Measurements from ENCODE around the gene TREM1.
"Not testable (repeated sequence)": the region's sequence is repeated elsewhere in the genome, so short reads cannot be mapped to it uniquely, and the experiment has no call there.

TREM1 gene

GRCh38 chr6:41286544-41287346, at the start of gene TREM1:
Gene TREM1, minus strand, starts transcription at chr6:41286682. Its CDS starts 27 bp downstream, at chr6:41286655.
- no peak for DNase-seq (ENCODE audit: low spot score)

DNA sequence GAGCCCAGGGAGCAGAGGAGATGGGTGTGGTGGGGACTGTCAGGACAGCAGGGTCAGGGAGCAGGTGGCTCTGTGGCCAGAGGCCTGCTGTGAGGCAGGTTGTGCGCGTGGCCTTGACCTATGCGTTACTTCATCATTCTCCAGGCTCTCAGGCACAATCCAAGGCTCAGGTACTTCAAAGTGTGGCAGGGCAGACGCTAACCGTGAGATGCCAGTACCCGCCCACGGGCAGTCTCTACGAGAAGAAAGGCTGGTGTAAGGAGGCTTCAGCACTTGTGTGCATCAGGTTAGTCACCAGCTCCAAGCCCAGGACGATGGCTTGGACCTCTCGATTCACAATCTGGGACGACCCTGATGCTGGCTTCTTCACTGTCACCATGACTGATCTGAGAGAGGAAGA, 49.5 kb upstream of the TREM1 start:
- no peak for DNase-seq (ENCODE audit: low spot score)

DNA sequence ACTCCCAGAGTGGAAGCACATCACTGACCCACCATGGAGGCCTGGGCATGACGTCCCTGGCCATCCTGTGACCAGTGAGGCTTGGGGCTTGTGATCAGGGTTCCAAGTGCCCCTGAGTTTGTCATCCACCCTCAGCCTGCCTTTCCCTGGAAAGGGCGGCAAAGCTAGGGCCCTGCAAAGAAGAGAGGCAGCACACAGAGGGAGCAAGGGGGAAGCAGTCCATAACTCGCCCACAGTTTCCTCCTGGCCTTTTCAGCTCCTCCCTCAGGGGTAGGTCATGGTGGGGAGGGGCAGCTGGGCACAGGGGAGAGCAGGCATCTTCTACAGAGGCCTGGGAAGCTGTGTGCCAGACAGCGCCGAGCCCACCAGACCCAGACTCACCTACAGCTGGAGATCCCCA, 48.8 kb upstream of the TREM1 start, which contains the start of gene NCR2:
TSS of gene NCR2 (plus strand) at position 313 of the 400 bp plus-strand sequence. CDS start 269 bp downstream, outside the sequence.
- no peak for DNase-seq (ENCODE audit: low spot score)

DNA sequence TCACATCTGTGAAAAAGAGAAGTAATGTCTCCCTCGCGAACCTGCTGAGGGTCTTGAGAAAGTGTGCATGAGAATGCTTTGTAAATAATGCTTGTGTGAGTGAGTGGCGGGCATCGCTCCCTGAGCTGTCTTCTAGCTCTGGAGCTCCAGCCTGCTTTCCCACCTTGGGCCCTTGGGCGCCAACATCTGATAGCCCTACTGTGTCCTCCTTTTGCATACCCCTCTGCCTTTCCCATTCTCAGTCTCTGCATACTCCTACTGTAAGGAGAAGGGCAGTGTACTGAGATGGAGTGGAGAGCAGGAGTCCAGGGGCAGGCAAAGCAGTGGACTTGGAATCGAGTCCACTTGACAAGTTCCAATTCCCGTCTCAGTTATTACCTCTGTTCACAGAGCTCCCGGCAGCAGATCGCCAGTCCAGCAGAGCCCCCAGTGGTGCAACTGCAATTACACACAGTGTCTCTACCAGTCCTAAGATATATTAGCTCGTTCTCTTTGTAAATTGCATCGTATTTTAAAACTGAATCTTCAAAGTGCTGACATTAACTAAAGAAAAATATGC, 48.1 kb upstream of the TREM1 start:
- DNase-seq (ENCODE audit: low spot score): no peak

DNA sequence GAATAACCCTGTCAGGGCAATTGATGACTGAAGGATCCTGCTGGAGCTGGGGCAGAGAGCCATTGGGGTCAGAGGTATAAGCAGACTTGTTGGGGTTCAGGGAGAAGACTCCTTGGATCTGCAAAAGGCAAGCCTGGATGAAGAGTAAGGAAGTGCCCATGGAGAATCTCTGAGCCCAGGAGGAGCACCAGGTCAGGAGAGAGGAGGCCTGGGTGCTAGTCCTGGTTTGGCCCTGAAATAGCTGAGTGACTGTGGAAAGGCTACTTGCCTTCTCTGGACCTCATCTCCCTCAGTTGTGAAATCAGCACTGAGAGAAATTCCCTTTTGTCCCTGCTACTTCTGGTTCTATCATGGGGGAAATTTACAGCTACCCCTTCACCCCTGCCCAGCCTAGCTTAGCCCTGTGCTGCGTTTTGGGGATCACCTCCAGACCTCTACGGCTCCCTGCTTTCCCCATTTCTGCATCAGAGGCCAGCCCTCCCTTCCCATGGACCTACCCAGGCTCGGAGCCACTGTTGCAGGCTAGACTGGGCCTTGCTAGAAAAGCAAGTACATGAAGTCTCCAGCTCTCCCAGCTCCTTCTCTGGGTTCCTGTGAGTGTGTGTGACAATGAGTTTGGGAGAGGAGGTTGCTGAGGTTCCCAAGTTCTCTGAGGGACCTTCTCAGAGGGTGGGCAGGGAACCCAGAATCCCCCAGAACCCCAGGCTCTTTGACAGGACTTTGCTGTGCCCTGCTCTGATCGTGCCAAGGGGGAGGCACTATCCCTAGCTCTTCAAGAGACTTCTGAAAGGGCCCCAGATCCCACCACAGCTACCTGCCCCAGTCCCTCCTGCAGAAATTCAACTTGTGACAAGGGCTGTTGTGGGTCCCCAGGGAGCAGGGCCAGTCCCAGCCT, 46.6 kb upstream of the TREM1 start:
- DNase-seq (ENCODE audit: low spot score): no peak

DNA sequence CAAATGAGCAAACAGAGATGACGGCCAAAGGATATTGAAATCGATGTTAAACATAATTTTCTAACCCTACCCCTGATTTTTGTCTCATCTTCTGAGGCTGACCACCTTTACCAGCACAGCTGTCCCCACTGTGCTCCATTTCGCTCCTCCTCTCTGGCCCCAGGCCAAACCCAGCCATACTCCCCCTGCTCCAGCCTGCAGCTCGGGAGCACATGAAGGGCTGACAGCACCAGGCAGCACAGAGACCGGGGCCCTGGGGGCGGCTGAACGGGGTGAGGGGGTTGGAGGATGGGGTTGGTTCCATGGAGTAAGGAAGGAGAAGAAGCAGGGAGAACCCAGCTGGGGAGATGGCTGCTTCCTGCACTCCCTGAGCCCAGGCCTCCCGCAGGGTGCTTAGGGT, 45.8 kb upstream of the TREM1 start:
- DNase-seq (ENCODE audit: low spot score): no peak

DNA sequence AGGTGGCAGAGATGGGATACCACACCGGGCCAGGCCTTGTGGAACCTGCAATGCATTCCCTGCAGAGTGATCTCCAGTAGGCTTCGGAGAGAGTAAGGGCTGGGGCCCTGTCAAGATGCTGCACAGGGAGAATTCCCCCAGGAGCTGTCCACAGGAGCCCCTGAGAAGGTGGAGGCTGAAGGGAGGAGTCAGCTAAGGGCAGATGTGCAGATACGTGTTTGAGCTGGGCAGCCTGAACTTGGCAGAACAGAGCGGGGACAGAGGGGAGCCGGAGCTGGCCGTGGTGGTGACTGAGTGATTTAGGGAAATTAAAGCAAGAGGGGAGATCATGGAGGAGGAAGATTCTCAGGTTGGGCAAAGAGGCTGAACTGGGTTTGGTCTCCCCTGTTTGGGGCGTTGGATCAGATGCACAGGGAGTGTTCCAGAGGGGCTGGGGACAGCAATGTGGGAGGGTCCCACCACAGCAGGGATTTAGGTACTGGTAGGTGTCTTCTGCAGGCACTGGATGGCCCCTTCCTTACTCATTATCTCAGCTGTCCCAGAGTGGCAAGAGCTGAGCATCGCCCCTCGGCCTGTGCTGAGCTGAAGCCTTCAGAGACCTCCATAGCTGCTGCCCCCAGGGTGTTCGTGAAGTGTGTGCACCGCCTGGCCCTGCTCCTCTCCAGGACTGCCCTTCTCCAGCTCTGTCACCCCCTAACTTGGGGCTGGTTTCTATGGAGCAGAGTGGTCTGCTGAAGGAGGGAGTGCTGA, 45.1 kb upstream of the TREM1 start:
- no peak for DNase-seq (ENCODE audit: low spot score)

- DNase-seq (ENCODE audit: low spot score): no peak
Measured at GRCh38 chr6:41327177-41327576, 40.7 kb upstream of the TREM1 start.

DNA sequence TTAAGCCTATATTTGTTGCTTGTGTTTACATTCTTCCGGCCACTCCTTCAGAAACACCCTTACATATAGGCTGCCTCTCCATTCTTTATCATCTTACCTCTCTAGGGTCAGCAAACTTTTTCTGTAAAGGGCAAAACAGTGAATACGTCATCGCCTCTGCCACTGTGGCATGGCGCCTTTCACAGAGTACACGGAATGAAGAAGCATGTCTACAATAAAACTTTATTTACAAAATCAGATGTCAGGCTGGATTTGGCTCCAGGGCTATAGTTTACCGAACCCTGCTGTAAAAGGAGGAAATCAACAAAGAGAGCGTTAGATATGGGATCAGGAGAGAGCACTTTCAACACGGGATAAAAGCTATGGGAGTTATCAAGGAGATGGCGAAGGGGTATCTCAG, 39.6 kb upstream of the TREM1 start:
- no peak for DNase-seq (ENCODE audit: low spot score)

DNA sequence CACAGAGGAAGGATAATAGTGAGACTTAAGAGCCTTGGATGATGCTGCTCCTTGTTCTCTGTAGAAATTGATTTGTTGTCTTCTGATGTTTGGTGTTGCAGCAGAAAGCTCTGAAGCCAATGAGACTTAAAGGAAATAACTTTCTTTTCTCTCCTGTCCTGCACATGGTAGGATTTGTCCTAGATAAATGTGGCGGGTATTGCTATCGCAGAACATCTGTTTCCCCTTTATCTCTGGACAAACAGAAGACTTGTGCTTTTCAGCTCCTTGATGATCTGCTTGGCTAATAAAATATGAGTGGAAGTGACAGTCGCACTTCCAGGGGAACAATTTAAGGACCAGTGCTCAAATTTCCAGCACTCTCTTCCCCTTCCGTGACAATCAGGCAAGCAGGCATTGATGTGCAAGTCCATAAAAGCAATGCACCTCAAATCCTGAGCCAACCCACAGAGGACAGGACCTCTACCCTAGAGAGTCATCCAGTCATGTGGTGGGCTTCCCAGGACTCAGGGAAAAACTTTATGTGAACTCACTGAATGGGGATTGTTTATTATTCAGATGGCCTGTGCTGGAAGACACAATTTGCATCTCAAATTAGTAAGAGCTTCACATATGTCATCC, 39.1 kb upstream of the TREM1 start:
- DNase-seq (ENCODE audit: low spot score): no peak

DNA sequence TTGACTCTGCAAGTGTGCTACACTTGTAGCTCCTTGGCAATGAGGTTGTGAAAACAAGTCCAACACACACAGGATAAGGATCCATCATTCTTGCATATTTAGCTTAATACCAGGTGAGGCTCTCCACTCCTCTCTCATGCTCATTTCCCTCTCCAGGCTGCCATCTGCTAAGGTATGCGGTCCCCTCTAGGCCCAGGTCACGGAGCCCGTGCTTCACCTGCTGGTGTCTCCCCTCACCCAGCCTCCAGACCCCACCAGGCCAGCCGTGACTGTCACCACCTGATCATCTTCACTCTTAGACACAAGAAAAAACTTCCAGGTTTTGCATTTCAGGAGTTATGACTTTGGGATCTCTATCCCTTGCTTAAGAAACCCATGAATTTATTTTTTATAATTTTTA, 34.7 kb upstream of the TREM1 start:
- no peak for DNase-seq (ENCODE audit: low spot score)

DNA sequence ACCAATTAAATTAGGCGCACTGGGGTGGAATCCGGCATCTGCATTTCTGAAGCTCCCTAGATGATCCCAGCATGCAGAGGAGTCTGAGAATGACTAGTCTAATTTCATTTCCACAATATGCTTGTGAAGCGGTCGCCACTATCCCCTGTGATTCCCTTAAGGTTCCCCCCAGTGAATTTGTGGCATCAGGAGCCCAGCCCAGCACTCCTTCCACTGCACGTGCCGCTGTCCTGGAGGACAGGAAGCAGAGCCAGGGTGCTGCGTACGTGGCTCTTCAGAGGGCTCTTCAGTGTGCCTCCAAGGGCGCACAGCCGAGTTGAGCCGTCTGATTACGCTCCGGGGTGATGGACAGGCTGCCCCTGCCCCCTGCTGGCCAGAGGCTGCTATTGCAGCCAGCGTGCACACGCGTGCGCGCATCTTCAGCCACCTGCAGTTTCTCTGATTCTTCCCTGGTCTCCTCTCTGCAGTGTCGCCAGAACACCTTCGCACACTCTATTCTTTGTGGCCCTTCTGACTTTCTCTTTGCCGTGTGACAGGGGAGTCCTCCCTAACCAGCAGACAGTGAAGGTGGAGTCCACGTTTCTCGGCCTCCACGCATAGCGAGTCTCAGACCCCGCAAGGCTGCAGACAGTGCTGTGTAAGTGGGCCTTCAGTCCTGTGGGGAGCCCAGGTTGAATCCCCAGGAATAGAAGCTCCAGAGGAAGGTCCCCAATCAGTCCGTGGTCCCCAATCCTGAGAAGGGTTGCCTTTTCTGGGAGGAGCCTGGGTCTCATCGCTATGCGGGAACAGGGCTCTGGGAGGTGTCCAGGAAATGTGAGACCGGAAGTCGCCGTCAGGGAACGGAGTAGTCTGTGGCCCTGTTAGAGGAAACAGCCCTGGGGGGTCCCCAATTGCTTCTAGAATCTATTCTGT, 32.4 kb upstream of the TREM1 start:
- DNase-seq (ENCODE audit: low spot score): peak; percentile 83

GRCh38 chr6:41318261-41318653, 31.8 kb upstream of the TREM1 start:
- DNase-seq (ENCODE audit: low spot score): no peak

DNA sequence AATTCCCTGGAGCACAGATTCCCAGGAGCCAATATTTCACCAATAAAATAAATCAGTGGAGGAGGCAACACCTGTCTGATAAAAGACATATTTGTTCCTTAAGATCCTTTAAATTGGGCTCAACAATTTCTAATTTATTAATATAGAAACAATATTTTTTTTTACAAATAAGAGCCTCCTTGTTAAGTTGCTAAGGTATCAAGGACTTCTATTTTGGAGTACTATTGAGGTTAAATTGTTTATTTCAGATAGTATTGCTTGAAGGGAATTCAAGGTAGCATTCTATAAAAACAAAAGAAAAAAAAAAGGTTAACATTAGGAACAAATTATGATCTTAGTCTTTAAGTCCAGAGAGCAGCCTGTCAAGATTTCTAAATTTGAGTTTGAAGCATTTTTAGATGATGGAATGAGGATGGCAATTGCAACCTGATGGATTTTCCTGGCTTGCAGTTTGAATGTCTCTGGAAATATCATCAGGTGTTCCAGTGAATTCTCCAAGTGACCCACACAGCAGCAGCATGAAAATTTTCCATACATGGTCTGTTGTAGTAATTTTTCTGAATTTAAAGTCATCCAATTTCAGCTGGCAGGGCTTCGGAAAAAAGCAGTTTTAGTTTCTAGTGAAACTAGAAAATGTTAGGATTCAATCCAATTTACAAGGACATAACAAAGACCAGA, 29.6 kb upstream of the TREM1 start:
- no peak for DNase-seq (ENCODE audit: low spot score)

DNA sequence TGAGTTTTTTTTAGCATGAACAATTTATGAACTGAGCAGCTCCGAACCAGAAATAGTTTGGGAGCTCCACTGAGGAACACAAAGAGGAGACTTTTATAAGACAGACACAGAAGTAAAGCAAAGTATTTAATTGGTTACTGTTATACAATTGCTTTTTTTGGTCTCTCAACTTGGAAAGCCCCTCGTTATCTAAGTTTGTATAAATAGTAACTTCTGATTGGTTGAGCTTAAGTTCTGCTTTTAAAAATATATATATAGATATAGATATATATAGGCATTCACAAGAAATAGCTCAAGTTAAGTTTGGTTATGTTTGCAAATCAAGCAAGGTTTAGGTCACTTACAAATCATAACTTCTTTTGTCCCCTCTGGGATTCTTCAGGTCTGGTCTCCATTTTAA, 28.7 kb upstream of the TREM1 start:
- no peak for DNase-seq (ENCODE audit: low spot score)

DNA sequence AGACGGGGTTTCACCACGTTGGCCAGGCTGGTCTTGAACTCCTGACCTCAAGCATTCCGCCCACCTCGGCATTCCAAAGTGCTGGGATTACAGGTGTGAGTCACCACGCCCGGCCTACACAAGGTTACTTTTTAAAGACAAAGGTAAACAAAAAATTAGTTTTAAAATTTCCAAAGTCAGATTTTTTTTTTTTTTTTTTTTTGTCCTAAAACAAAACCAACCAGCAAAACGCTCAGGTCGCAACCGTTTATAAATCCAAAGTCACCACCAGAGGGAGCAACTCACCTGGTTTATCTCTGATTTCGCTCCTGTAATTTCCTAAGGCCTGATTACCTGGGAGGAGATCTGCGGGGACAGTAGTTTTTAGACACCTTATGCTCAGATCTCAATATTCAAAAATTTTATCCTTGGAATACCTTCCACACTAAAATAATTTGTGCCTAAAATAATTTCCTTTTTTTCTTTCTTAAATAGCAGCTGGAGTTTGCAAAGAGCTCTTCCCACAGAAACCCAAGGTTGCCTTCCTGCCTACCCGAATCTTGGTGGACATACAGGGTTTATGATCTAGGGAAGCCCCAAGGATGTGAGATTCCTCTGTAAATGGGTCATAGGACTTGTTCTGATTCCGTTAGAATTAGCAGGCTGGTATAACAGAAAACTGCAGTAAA, 19.8 kb upstream of the TREM1 start:
- DNase-seq (ENCODE audit: low spot score): peak; percentile 57

- DNase-seq (ENCODE audit: low spot score): no peak
Measured at GRCh38 chr6:41302638-41303037, 16.2 kb upstream of the TREM1 start.

- peak; percentile 64 for DNase-seq (ENCODE audit: low spot score)
Measured at GRCh38 chr6:41298785-41299502, 12.5 kb upstream of the TREM1 start.

GRCh38 chr6:41297248-41297647, 10.8 kb upstream of the TREM1 start:
- not testable (repeated sequence) for DNase-seq (ENCODE audit: low spot score)
